HEK293 (cell line): Measurements from ENCODE around the gene ZHX3.
"Not testable (repeated sequence)": the region's sequence is repeated elsewhere in the genome, so short reads cannot be mapped to it uniquely, and the experiment has no call there.

Experiments used
- CTCF ChIA-PET: fragments of 350-600 bp; formaldehyde crosslinking; extraction: SDS; loops from one replicate; lab custom pipeline; 2021; ENCODE audit warnings: antibody characterized with exemption; lab: Yijun Ruan, JAX
- POLR2A ChIA-PET: fragments of 300-600 bp; formaldehyde crosslinking; extraction: SDS; loops from one replicate; lab custom pipeline; 2020; ENCODE audit warnings: antibody characterized with exemption, inconsistent platforms; lab: Yijun Ruan, JAX
- H3K27ac ChIP-seq: fragments of 200-500 bp; sonication (Bioruptor generic); 2 replicates; pipeline ENCODE4 v1.5.1; 2014; ENCODE audit warnings: low read depth, low read length, control low read depth, inconsistent platforms; ENCODE audit errors: extremely low read depth
- H3K36me3 ChIP-seq, 2 experiments: fragments of 200-500 bp in 1 of 2; sonication (Bioruptor generic) in 1 of 2; 1 replicate in 1 of 2; 2 replicates in 1 of 2; pipeline ENCODE4 v1.5.1; 2014 to 2017; ENCODE audit warnings: inconsistent platforms in 2 of 2, low read length in 2 of 2; ENCODE audit not compliant: control insufficient read depth in 2 of 2, insufficient read depth in 1 of 2
- H3K4me1 ChIP-seq: fragments of 200-500 bp; sonication (Bioruptor generic); 2 replicates; pipeline ENCODE4 v1.5.1; 2014; ENCODE audit warnings: mild to moderate bottlenecking, low read length, inconsistent platforms; ENCODE audit not compliant: control insufficient read depth, insufficient read depth
- H3K4me3 ChIP-seq: 2 replicates; pipeline ENCODE4 v1.5.1; 2011; ENCODE audit warnings: low read depth, mild to moderate bottlenecking, control low read depth, low read length, moderate library complexity
- H3K9me3 ChIP-seq: fragments of 200-500 bp; sonication (Bioruptor generic); 2 replicates; pipeline ENCODE4 v1.5.1; 2014; ENCODE audit warnings: low read depth, low read length, inconsistent platforms; ENCODE audit not compliant: control insufficient read depth, insufficient read depth
- MZF1 ChIP-seq: fragments of 450-650 bp; formaldehyde crosslinking; IDR thresholded peaks from 2 replicates; pipeline ENCODE4 v1.5.1; 2017; ENCODE audit warnings: missing biosample characterization, missing genetic modification characterization, borderline replicate concordance
- SCRT1 ChIP-seq: fragments of 450-650 bp; formaldehyde crosslinking; IDR thresholded peaks from 2 replicates; pipeline ENCODE4 v1.5.1; 2016; ENCODE audit warnings: missing biosample characterization, missing genetic modification characterization, borderline replicate concordance
- SCRT2 ChIP-seq: fragments of 450-650 bp; formaldehyde crosslinking; IDR thresholded peaks from 2 replicates; pipeline ENCODE4 v1.5.1; 2016; ENCODE audit warnings: missing biosample characterization, missing genetic modification characterization
- ZBTB26 ChIP-seq: fragments of 450-650 bp; formaldehyde crosslinking; optimal IDR thresholded peaks from 2 replicates; pipeline ENCODE3; 2016; ENCODE audit warnings: missing biosample characterization, mild to moderate bottlenecking, missing genetic modification characterization
- ZFP3 ChIP-seq: fragments of 450-650 bp; formaldehyde crosslinking; IDR thresholded peaks from 2 replicates; pipeline ENCODE4 v1.5.1; 2016; ENCODE audit warnings: low read depth, missing biosample characterization, missing genetic modification characterization
- ZFP37 ChIP-seq: fragments of 450-650 bp; formaldehyde crosslinking; IDR thresholded peaks from 2 replicates; pipeline ENCODE4 v1.5.1; 2016; ENCODE audit warnings: missing biosample characterization, missing genetic modification characterization
- ZIC2 ChIP-seq: fragments of 450-650 bp; formaldehyde crosslinking; IDR thresholded peaks from 2 replicates; pipeline ENCODE4 v1.5.1; 2016; ENCODE audit warnings: missing biosample characterization, missing genetic modification characterization
- ZNF146 ChIP-seq: fragments of 450-650 bp; formaldehyde crosslinking; IDR thresholded peaks from 2 replicates; pipeline ENCODE4 v1.5.1; 2016; ENCODE audit warnings: missing biosample characterization, missing genetic modification characterization
- ZNF16 ChIP-seq: fragments of 450-650 bp; formaldehyde crosslinking; IDR thresholded peaks from 2 replicates; pipeline ENCODE4 v1.5.1; 2016; ENCODE audit warnings: low read depth, missing biosample characterization, missing genetic modification characterization
- ZNF416 ChIP-seq: fragments of 450-650 bp; formaldehyde crosslinking; IDR thresholded peaks from 2 replicates; pipeline ENCODE4 v1.5.1; 2016; ENCODE audit warnings: missing biosample characterization, missing genetic modification characterization
- ZNF571 ChIP-seq: fragments of 450-650 bp; formaldehyde crosslinking; IDR thresholded peaks from 2 replicates; pipeline ENCODE4 v1.5.0; 2017; ENCODE audit warnings: missing biosample characterization, missing genetic modification characterization
- ZNF747 ChIP-seq: fragments of 450-650 bp; formaldehyde crosslinking; IDR thresholded peaks from 2 replicates; pipeline ENCODE4 v1.5.1; 2016; ENCODE audit warnings: missing biosample characterization, missing genetic modification characterization
- ZNF791 ChIP-seq: fragments of 450-650 bp; formaldehyde crosslinking; IDR thresholded peaks from 2 replicates; pipeline ENCODE4 v1.5.1; 2016; ENCODE audit warnings: missing biosample characterization, missing genetic modification characterization
- TF ChIP-seq, protein P1 (sequence below): fragments of 450-650 bp; formaldehyde crosslinking; IDR thresholded peaks from 2 replicates; pipeline ENCODE4 v1.5.1; 2016; ENCODE audit warnings: missing biosample characterization, missing genetic modification characterization
- TF ChIP-seq, protein P2 (sequence below): fragments of 450-650 bp; formaldehyde crosslinking; IDR thresholded peaks from 2 replicates; pipeline ENCODE4 v1.5.1; 2016; ENCODE audit warnings: missing biosample characterization, missing genetic modification characterization, borderline replicate concordance

The ZHX3 gene

GRCh38 chr20:41242352-41242751 is 75.2 kb downstream of the ZHX3 start:
- CTCF ChIA-PET: interaction anchor here (0.5 to 1.2 kb wide), 3 partner anchors 97 to 1475 kb away, joined by 3 read pairs; no protein-coding TSS in a partner anchor
- POLR2A ChIA-PET: no interaction called here
- no peak overlapping the region for H3K4me3 ChIP-seq

GRCh38 chr20:41237233-41237632 is 80.3 kb downstream of the ZHX3 start:
- TF ChIP-seq ZNF146 (tag by site-specific recombination): peak; percentile 86
- TF ChIP-seq, protein P1, sequence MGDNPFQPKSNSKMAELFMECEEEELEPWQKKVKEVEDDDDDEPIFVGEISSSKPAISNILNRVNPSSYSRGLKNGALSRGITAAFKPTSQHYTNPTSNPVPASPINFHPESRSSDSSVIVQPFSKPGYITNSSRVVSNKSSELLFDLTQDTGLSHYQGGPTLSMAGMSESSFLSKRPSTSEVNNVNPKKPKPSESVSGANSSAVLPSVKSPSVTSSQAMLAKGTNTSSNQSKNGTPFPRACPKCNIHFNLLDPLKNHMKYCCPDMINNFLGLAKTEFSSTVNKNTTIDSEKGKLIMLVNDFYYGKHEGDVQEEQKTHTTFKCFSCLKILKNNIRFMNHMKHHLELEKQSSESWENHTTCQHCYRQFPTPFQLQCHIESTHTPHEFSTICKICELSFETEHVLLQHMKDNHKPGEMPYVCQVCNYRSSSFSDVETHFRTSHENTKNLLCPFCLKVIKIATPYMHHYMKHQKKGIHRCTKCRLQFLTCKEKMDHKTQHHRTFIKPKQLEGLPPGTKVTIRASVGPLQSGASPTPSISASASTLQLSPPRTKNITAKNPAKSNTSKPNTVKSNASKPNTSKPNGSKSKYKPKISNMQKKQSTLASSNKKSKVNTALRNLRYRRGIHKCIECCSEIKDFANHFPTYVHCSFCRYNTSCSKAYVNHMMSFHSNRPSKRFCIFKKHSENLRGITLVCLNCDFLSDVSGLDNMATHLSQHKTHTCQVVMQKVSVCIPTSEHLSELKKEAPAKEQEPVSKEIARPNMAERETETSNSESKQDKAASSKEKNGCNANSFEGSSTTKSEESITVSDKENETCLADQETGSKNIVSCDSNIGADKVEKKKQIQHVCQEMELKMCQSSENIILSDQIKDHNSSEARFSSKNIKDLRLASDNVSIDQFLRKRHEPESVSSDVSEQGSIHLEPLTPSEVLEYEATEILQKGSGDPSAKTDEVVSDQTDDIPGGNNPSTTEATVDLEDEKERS (tag by site-specific recombination): 0 out of 2 replicates have a peak, but pooled peaks have one; percentile 69
- H3K4me1 ChIP-seq, H3K4me3 ChIP-seq, POLR2A ChIA-PET, H3K36me3 ChIP-seq, H3K27ac ChIP-seq, CTCF ChIA-PET, H3K9me3 ChIP-seq: not testable (repeated sequence)

More at GRCh38 chr20:41242352-41242751, 75.2 kb downstream of the ZHX3 start:
- Histone ChIP-seq H3K36me3 (no peaks in the 10 kb centered on the region), H3K4me1 (no peaks in the 10 kb centered on the region), H3K9me3 (no peaks in the 10 kb centered on the region), H3K27ac (no peak overlapping the region)
- TF ChIP-seq ZFP3 (tag by site-specific recombination) (no peak), ZNF747 (tag by site-specific recombination) (no peak), ZFP37 (no peak), MZF1 (no peak), ZNF16 (tag by site-specific recombination) (no peak), ZIC2 (tag by site-specific recombination) (no peak), ZNF416 (tag by site-specific recombination) (no peak), ZNF791 (tag by site-specific recombination) (no peak), ZNF571 (tag by site-specific recombination) (no peak), ZBTB26 (tag by site-specific recombination) (no peak)
- TF ChIP-seq, protein P2, sequence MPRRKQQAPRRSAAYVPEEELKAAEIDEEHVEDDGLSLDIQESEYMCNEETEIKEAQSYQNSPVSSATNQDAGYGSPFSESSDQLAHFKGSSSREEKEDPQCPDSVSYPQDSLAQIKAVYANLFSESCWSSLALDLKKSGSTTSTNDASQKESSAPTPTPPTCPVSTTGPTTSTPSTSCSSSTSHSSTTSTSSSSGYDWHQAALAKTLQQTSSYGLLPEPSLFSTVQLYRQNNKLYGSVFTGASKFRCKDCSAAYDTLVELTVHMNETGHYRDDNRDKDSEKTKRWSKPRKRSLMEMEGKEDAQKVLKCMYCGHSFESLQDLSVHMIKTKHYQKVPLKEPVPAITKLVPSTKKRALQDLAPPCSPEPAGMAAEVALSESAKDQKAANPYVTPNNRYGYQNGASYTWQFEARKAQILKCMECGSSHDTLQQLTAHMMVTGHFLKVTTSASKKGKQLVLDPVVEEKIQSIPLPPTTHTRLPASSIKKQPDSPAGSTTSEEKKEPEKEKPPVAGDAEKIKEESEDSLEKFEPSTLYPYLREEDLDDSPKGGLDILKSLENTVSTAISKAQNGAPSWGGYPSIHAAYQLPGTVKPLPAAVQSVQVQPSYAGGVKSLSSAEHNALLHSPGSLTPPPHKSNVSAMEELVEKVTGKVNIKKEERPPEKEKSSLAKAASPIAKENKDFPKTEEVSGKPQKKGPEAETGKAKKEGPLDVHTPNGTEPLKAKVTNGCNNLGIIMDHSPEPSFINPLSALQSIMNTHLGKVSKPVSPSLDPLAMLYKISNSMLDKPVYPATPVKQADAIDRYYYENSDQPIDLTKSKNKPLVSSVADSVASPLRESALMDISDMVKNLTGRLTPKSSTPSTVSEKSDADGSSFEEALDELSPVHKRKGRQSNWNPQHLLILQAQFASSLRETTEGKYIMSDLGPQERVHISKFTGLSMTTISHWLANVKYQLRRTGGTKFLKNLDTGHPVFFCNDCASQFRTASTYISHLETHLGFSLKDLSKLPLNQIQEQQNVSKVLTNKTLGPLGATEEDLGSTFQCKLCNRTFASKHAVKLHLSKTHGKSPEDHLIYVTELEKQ (tag by site-specific recombination): no peak

- H3K27ac ChIP-seq, H3K9me3 ChIP-seq, H3K4me3 ChIP-seq, H3K4me1 ChIP-seq, CTCF ChIA-PET, POLR2A ChIA-PET, H3K36me3 ChIP-seq: not testable (repeated sequence)
- TF ChIP-seq SCRT2 (tag by site-specific recombination) (peak; percentile 85), SCRT1 (tag by site-specific recombination) (peak; percentile 71; the same call in 1 of the 2 replicates)
Measured at GRCh38 chr20:41236818-41237217, 80.7 kb downstream of the ZHX3 start.
